Activated naive CD4-positive, alpha-beta T cell treated with anti-CD3 and anti-CD28 coated beads, Interleukin-2, amount 10 ng/mL, durations not matched to agents 5 hours and 36 hours (primary cell): ENCODE results near the gene OVOL1. TPM values are rescaled to one million over a fixed set of nuclear protein-coding genes. Genes with fewer than 3 reads are reported as not detected.

Experiments
- total RNA-seq, 2 experiments: library from RNA; stranded (reverse); gene quantifications; one replicate each; pipeline ENCODE4 v1.2.3, GENCODE V29; 2021

Gene OVOL1
- total RNA-seq = under 1 TPM; 0.48 to 0.55 TPM

GRCh38 chr11:65786786-65787636 lies at the start of gene OVOL1:
OVOL1 (plus strand) TSS chr11:65787063; CDS start chr11:65787374, 311 bp downstream.

GRCh38 chr11:65780770-65781151 lies 6.1 kb upstream of the OVOL1 start, which contains the start of gene AP5B1:
AP5B1 (minus strand) TSS chr11:65780976; CDS start chr11:65780591, 385 bp downstream.

GRCh38 chr11:65833297-65834030 lies 46.6 kb downstream of the OVOL1 start, which contains the start of gene SNX32:
SNX32 (plus strand) TSS chr11:65833963; CDS start chr11:65834066, 103 bp downstream.

Other genes starting within 250 kb of the OVOL1 start
- 10 to 100 TPM; 84.0 to 91.3 TPM for gene LTBP3, start 228.7 kb upstream of the OVOL1 start, total RNA-seq
- gene ZNRD2, start 216.6 kb upstream of the OVOL1 start, total RNA-seq = 10 to 100 TPM; 28.0 to 29.7 TPM
- gene FAM89B, start 214.5 kb upstream of the OVOL1 start, total RNA-seq = 10 to 100 TPM; 33.8 to 38.7 TPM
- gene EHBP1L1, start 211.0 kb upstream of the OVOL1 start, total RNA-seq = 10 to 100 TPM; 81.9 to 82.0 TPM
- 1 to 10 TPM; 1.0 to 1.1 TPM for gene KCNK7, start 191.3 kb upstream of the OVOL1 start, total RNA-seq
- gene MAP3K11, start 172.8 kb upstream of the OVOL1 start, total RNA-seq = 10 to 100 TPM; 57.3 to 58.1 TPM
- gene PCNX3, start 171.3 kb upstream of the OVOL1 start, total RNA-seq = 10 to 100 TPM; 41.9 to 42.4 TPM
- 100 to 1,000 TPM; 243 to 252 TPM for gene SIPA1, start 149.0 kb upstream of the OVOL1 start, total RNA-seq
- 10 to 100 TPM; 82.7 to 90.8 TPM for gene RELA, start 124.1 kb upstream of the OVOL1 start, total RNA-seq
- 10 to 100 TPM; 68.4 to 71.1 TPM for gene KAT5, start 74.8 kb upstream of the OVOL1 start, total RNA-seq
- gene RNASEH2C, start 66.3 kb upstream of the OVOL1 start, total RNA-seq = 10 to 100 TPM; 75.3 to 79.9 TPM
- gene AP5B1, start 6.1 kb upstream of the OVOL1 start, total RNA-seq = 10 to 100 TPM; 27.3 to 28.2 TPM
- 1 to 10 TPM; 1.5 to 2.2 TPM for gene SNX32, start 46.9 kb downstream of the OVOL1 start, total RNA-seq
- gene CFL1, start 71.1 kb downstream of the OVOL1 start, total RNA-seq = 1,000 to 10,000 TPM; 1,544 to 1,547 TPM
- gene MUS81, start 73.4 kb downstream of the OVOL1 start, total RNA-seq = 10 to 100 TPM; 78.8 to 92.6 TPM
- 10 to 100 TPM; 10.5 to 12.1 TPM for gene EFEMP2, start 85.7 kb downstream of the OVOL1 start, total RNA-seq
- gene CTSW, start 92.8 kb downstream of the OVOL1 start, total RNA-seq = 10 to 100 TPM; 47.0 to 47.2 TPM
- gene FIBP, start 101.4 kb downstream of the OVOL1 start, total RNA-seq = 10 to 100 TPM; 63.8 to 64.3 TPM
- gene CCDC85B, start 103.6 kb downstream of the OVOL1 start, total RNA-seq = 10 to 100 TPM; 44.8 to 46.0 TPM
- gene FOSL1, start 113.3 kb downstream of the OVOL1 start, total RNA-seq = 1 to 10 TPM; 1.8 to 2.0 TPM
- gene C11orf68, start 132.0 kb downstream of the OVOL1 start, total RNA-seq = 10 to 100 TPM; 34.5 to 34.6 TPM
- gene DRAP1, start 132.4 kb downstream of the OVOL1 start, total RNA-seq = 100 to 1,000 TPM; 165 to 171 TPM
- not detected for gene TSGA10IP, start 158.4 kb downstream of the OVOL1 start, total RNA-seq
- gene SART1, start 174.7 kb downstream of the OVOL1 start, total RNA-seq = 10 to 100 TPM; 68.4 to 73.2 TPM
- 10 to 100 TPM; 37.8 to 41.8 TPM for gene EIF1AD, start 215.1 kb downstream of the OVOL1 start, total RNA-seq
- 100 to 1,000 TPM; 186 to 197 TPM for gene BANF1, start 215.4 kb downstream of the OVOL1 start, total RNA-seq
- not detected for gene CST6, start 224.9 kb downstream of the OVOL1 start, total RNA-seq
- gene CATSPER1, start 239.4 kb downstream of the OVOL1 start, total RNA-seq = not detected